AG10803 (cell line): ENCODE data around the gene EXTL2.
"Not testable (repeated sequence)": the region's sequence is repeated elsewhere in the genome, so short reads cannot be mapped to it uniquely, and the experiment has no call there.

Source experiments
- DNase-seq: peaks from one replicate; pipeline ENCODE4 v3.0.0; 2010; ENCODE audit warnings: low read depth
- H3K4me3 ChIP-seq: 2 replicates; pipeline ENCODE4 v1.5.1; 2011; ENCODE audit warnings: mild to moderate bottlenecking, low read length, control low read depth
- CTCF ChIP-seq: conservative IDR thresholded peaks from 2 replicates; pipeline ENCODE4 v1.5.1; 2011; ENCODE audit warnings: mild to moderate bottlenecking, low read length, control low read depth, inconsistent platforms

Gene EXTL2

DNA sequence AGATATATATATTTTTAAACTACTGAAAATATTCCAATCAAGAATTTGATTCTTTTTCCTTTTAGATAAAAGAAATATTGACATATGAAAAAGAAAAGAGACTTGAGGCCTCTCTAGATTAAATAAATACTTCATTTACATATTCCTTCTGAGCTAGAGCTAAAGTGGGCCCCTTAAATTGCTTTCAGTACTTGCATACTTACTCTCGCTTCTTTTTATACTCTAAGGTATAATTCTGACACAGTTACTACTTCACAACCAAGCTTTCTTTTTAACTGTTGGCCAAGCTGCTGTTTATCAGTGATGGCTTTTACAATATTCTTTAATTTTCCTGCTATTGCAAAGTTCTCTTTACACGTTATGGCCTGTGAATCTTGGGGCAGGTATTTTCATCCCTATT lies 24.6 kb downstream of the EXTL2 start:
- no peak for TF ChIP-seq CTCF
- no peak overlapping the region for H3K4me3 ChIP-seq
- no peak for DNase-seq

DNA sequence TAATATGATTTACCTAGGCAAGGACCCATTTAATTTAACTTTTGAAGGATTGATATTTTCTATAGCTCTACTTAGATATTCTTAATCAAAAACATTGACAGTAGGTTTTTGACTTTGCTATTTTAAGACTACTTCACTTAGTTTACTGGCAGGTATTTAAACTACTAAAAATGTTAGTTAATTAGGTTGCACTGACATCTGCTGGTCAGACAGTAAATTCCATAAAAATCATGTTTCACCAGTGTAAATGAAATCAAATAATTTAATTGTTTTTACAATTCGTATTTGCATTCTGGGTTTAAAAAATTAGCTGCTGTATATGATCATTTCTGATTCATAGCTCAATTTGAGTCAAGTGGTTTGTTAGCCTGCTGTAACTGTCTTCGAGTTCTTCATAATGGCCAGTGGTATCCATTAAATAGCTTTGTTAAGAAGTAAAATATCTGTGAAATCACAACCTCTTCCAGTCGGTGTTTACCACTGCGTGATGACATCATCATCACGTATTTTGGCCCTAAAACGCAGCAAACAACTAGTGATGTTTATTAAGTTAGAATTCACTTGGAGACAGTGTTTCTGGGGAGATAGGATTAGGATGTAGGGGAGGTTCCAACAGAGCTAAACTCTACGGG lies 26.2 kb downstream of the EXTL2 start:
- H3K4me3 ChIP-seq = no peak overlapping the region
- peak; percentile 65 for TF ChIP-seq CTCF
- peak; percentile 54 for DNase-seq

DNA sequence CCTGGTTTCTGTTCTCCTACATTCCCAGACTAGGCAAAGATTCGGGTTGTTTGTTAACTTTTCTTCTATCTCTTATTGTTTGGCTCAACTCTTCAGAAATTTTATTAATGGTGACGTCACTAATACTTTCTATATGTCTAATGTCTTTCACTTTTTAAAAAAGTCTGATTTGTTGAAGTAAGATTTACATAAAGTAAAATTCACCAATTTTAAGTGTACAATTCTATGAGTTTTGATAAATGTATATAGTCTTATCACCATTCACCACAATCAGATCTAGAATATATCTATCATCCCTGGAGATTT lies 27.8 kb downstream of the EXTL2 start:
- H3K4me3 ChIP-seq = no peak overlapping the region

DNA sequence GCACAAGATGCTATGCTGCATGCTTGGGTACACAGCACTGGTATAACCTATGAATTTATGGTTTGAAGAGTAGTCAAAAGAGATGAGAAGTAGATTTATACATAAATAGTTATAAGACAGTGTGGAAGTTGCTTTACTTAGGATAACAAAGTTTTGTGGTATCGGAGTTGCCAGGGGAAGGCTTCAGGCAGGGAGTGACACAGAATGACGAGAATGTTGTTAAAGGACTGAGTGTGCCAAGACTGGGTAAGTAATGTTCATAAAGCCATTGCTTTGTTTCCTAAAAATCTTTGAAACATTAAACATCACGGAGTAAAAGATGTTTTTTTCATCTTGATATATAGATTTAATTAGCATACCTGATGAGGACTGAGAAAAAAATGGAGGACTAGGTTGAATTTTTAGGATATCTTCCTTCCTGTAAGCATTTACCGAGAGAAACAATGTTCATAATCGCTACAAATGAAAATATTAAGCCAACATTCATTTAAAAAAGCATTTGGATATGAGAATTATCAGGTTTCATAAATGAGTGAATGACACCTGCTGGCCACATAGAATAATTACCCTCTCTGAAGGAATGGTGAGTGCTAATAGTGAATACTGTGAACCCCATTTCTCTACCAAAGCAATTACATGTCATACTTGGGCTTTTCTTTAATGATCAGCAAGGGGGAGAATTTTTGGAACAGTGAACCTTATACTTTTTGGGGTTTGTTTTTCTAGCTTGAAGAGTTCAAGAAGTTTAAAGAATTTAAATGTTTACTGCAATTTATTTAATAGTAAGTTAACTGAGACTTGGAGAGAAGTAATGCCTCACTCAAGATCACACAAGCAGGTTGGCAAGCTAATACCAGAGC lies 28.4 kb downstream of the EXTL2 start:
- peak; percentile 64 for DNase-seq
- H3K4me3 ChIP-seq = no peak overlapping the region
- peak; percentile 67 for TF ChIP-seq CTCF

More for the DNA sequence above, 27.8 kb downstream of the EXTL2 start:
- DNase-seq = no peak
- no peak for TF ChIP-seq CTCF

- TF ChIP-seq CTCF = no peak
- no peak overlapping the region for H3K4me3 ChIP-seq
- DNase-seq = peak; percentile 90
Observed at GRCh38 chr1:100862591-100862990, 32.1 kb downstream of the EXTL2 start.

GRCh38 chr1:100861379-100861778 lies 33.3 kb downstream of the EXTL2 start:
- TF ChIP-seq CTCF = no peak
- peak; percentile 52 for DNase-seq
- no peak overlapping the region for H3K4me3 ChIP-seq

- no peak for TF ChIP-seq CTCF
- no peak overlapping the region for H3K4me3 ChIP-seq
- DNase-seq = peak; percentile 48
Observed at GRCh38 chr1:100860397-100860991, 34.1 kb downstream of the EXTL2 start.

DNA sequence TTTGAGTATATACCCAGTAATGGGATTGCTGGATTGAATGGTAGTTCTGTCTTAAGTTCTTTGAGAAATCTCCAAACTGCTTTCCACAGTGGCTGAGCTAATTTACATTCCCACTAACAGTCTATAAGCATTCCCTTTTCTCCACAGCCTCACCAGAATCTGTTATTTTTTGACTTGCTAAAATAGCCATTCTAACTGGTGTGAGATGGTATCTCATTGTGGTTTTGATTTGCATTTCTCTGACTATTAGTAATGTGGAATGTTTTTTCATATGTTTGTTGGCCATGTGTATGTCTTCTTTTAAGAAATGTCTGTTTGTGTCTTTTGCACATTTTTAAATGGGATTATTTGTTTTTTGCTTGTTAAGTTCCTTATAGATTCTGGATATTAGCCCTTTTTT lies 39.5 kb downstream of the EXTL2 start:
- DNase-seq = peak; percentile 78
- not testable (repeated sequence) for H3K4me3 ChIP-seq
